GM18909 (cell line): ENCODE results near the gene PJA1.

ENCODE experiments used
- ATAC-seq: cut with Tn5 transposase; IDR thresholded peaks from one replicate; pipeline ENCODE4 v1.9.1; 2021; ENCODE audit warnings: mild to moderate bottlenecking; ENCODE audit not compliant: unreplicated experiment, poor library complexity

The PJA1 gene

GRCh38 chrX:69144838-69145680 lies 20.2 kb downstream of the PJA1 start:
- no peak for ATAC-seq

GRCh38 chrX:69143530-69143929 lies 21.7 kb downstream of the PJA1 start:
- ATAC-seq: no peak

DNA sequence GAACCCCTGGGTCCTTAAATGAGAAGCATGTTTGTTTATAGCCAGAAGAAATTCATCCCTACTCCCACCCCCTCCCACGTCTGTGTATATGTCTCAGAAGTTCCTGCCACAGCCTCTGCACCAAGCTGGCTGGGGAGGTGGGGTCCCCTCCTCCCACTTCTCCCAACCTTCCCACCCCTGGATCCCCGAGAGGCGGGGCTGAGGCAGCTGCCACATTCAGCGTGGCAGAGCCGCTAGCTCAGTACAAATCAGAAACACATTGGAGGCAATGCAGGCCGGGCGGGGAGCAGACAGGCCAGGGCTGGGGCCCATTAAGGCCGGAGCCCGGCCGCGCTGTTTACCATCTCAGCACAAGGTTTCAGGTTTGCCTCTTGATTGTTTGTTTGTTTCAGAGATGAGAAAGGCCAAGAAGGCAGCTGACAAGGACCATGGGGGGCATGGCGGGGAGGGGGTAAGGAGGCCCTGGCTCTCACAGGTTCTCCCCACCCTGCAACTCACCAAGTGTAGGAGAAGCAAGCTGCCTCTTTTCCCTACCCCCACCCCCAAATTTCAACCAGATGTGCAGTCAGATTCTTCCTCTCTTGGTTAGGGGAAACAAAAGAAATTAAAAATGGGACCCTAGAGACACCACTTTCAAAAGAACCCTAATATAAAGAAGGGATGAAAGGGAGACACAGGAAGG lies 22.3 kb downstream of the PJA1 start:
- no peak for ATAC-seq

GRCh38 chrX:69140837-69141236 lies 24.4 kb downstream of the PJA1 start:
- no peak for ATAC-seq

GRCh38 chrX:69139516-69139915 lies 25.7 kb downstream of the PJA1 start:
- ATAC-seq: no peak

DNA sequence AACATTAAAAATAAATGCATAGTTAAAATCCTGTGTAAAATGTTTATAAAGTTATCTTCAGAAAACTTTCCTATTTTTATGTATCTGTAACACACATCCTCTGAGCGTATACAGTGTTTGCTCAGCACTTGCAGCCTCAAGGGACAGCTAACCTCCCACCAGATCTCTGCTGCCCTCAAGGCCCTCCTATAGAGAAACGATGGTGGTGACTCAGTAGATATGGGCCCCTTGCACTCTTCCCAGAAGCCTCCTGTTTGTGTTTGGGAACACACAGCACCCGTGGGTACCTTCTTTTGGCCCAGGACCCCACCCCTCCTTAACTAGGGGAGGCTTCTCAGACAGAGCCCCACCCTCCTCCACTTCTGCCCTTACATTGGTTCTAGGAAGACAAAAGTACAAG lies 26.7 kb downstream of the PJA1 start:
- ATAC-seq: no peak

GRCh38 chrX:69138118-69138390 lies 27.2 kb downstream of the PJA1 start:
- no peak for ATAC-seq

GRCh38 chrX:69137371-69138117 lies 27.7 kb downstream of the PJA1 start:
- ATAC-seq: no peak

DNA sequence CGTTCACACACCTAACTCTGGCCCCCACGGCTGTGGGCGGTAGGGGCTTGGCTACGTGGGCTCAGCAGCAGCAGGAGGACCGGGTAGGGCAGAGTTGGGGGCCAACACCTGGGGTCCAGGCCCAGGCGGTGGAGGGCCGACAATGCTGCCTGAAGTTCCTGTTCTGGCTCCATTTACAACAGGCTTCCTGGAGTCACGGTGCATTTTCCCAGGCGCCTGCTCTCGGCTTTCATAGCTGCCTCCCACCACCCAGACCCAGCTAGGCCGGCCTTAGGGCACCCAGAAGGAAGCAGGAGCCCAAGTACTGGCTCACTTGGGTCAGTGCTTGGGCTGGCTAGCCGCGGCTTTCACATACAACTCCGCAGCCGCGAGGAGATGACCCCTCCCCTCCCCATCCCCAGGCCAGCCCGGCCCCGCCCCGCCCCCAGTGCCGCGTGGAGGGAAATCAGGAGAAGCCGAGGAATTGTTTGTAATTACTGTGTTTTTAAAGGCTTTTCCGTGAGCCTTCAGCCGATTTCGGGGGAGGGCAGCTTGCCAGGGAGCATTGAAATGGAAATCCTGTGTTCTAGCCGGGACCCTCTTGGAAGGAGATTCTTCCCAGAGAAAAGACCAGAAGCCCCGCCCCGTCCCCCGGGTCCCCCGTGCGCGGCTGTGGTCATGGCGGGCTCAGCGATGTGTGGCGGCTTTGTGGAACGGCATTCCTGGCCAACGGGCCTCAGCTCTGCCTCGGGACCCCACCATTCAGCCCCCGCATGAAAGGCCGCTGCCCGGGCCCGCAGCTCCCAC lies 28.5 kb downstream of the PJA1 start:
- no peak for ATAC-seq

DNA sequence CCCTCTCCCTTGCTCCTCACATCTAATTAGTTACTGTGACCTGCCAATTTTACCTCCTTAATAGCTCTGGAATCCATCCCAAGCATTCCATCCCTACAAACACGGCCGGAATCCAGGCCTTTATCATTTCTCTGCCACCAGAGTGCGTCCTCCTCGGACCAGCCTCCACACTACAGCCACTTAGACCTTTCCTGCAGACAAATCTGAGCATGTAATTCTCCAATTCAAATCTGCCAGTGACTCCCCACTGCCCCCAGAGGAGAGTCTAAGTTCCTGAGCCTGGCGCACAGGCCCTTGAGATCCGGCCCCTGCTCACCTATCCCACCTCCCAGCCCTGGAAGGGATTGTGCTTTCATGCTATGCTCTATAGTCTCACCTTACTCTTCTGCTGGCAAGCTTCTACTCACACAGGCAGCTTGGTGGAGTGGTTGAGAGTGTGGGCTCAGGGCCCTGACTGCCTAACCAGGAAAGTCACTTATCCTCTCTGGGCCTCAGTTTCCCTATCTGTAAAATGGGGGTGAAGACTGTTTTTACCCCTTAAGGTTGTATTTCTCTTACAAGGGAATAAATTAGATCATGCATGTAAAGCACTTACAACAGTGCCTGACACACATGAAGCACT lies 31.2 kb downstream of the PJA1 start:
- peak; percentile 45 for ATAC-seq

DNA sequence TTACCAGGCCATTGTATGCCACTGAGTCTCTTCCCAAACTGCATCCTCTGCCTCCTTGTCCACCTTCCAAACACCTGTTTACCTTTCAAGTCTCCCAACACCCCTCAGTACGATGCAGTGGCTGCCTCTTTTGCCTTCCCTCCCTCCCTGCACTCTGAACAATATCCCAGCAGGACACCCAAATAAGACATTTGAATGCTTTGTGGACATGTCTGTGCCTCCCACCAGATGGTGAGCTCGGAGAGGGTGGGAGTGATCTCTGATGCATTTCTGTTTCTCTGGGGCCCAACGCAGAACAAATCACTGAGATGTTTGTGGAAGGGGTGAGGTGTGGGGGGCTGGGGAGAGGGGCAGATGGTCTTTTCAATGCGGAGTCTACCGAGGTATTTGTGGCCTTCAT lies 33.4 kb downstream of the PJA1 start:
- ATAC-seq: no peak

DNA sequence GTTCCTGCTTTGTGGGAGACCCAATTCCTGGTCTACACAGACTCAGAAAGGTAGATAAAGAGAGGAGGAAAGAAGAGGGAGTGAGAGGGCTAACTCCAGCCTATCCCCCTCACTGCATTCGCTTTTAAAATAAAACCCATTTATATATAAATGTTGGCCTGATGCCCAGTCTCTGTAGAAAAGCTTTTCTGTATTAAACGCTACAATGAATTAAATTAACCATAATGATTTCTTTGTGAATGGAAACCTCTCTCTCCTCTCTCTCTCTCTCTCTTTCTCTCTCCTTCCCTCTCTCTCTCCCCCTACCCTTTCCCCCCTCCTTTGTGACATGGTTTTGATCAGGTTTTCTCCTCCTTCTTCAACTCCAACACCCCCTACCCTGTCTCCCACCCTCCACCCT lies 34.8 kb downstream of the PJA1 start:
- no peak for ATAC-seq

DNA sequence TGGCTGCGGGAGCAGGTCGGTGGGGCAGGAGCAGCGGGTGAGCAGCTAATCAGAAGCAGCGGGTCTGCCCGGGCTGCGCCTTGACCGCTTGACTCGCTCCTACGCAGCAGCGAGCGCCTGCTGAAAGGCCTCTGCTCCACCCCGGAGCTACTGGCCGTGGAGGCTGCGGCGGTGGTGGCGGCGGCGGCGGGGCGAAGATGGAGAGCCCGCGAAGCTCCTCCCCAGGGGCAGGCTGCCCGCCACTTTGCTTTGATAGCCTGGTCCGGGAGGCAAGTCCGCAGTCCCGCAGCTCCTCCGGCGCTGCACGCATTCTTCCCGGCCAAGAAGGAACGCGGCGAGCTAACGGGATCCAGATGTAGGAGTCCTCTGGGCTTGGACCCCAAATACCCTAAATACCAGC lies 36.7 kb downstream of the PJA1 start:
- ATAC-seq: no peak

GRCh38 chrX:69127466-69127865 lies 37.8 kb downstream of the PJA1 start:
- ATAC-seq: no peak

- ATAC-seq: no peak
These were observed 38.6 kb downstream of the PJA1 start for GRCh38 chrX:69126642-69127041.

GRCh38 chrX:69125094-69125493 lies 40.2 kb downstream of the PJA1 start:
- no peak for ATAC-seq

DNA sequence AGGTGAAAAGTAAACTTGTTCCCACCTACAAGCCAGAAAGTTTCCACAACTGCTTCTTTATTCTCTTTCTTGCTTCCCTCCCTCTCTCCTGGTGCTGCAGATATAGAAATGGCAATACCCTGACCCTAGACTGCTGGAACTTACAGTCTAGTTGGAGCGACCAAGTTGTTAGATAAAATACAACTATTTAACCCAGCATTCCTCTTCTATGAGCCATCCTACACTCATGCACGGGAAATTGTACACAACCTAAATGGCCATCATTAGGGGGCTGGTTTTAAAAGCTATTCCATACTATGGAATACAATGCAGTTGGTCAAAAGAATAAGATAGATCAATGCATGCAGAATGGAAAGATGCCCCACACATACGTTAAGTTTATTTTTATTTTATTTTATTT lies 41.1 kb downstream of the PJA1 start:
- ATAC-seq: no peak

DNA sequence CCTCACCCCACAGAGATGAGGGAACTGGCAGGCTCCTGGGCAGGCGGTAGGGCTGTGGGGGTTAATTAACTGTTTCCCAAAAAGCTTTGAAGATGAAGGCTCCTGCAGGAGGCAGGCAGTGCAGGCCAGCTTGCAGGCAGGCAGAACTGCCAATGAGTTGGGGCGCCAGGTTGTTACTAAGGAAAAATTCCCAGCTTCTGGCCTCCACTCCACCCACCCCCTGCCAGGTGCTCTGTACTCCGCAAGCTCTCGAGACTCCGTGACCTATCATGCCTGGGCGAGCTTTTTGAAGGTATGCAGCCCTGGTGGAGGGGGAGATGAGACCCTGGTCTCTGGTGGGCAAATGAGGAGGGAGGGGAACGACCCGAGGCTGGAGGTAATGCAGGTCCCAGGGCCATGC lies 41.8 kb downstream of the PJA1 start:
- ATAC-seq: no peak

DNA sequence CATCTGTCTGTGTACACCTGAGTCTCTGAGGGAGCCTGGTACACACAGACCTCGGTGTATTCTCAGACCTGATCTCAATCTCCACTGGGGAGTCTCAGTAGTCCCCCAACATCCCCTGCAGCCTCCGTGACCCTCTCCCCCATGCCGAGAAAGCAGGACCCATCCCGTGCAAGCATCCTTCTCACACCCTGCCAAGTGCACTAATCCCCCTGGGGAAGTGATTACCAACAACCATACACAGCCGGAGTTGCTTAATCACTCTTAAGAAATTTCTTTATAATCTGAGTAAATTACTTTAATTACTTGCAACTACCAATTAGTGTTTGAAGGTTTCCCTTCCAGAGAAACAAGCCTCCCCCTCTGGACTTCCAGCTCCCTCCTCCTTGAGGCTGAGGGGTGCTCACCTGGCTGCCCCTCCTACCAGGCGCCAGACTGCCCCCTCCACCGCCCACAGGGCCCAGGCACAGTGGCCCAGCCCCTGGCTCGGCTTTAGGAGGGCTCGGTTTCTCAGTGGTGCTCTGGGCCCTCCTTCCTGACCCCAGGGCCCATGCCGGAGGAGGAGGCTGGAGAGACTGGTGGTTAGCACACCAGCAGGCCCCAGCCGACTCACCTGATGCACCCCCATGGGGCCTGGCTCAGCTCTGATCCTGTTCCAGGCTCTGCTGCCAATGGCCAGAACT lies 43.8 kb downstream of the PJA1 start:
- ATAC-seq: no peak

DNA sequence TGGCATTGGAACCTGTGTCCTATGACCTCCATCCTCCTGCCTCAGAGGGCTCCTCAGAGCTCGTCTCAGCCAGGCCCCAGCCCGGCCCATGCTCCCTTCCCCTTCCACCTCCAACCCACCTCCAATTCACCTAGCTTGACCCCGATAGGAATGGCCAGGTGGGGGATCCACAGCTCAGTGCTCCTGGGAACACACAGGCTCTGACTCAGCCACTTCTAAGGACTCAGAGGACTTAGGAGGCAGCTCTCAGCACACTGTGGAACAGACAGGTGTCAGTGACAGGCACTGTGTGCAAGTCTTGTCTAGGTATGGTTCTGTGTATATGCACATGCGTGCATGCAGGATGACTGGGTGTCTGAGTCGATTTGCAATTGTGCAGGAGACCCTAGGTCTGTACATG lies 44.8 kb downstream of the PJA1 start:
- ATAC-seq: no peak
